Astrocyte (in vitro differentiated cells and primary cell): Measurements from ENCODE around the gene GPI. TPM values are rescaled to one million over a fixed set of nuclear protein-coding genes. Genes with fewer than 3 reads are reported as not detected.

ENCODE experiments used
- DNase-seq: peaks from one replicate; pipeline ENCODE4 v3.0.0-alpha.2; 2010; ENCODE audit warnings: low read depth
- FAIRE-seq: peaks from 2 replicates; lab custom pipeline; 2011; peaks lifted over from hg19 to GRCh38; lab: Jason Lieb, UNC
- H2AFZ ChIP-seq: 2 replicates; pipeline ENCODE4 v1.6.0; 2012; ENCODE audit warnings: low read depth, low read length, inconsistent platforms
- H3K27ac ChIP-seq: 2 replicates; pipeline ENCODE4 v1.5.1; 2011; ENCODE audit warnings: low read depth, low read length, inconsistent platforms
- H3K27me3 ChIP-seq: 2 replicates; pipeline ENCODE4 v1.6.0; 2011; ENCODE audit warnings: low read length, inconsistent platforms; ENCODE audit not compliant: insufficient read depth
- H3K36me3 ChIP-seq: 2 replicates; pipeline ENCODE4 v1.5.1; 2011; ENCODE audit warnings: low read length, inconsistent platforms; ENCODE audit not compliant: insufficient read depth
- H3K4me1 ChIP-seq: 2 replicates; pipeline ENCODE4 v1.5.1; 2011; ENCODE audit warnings: low read length, inconsistent platforms; ENCODE audit not compliant: insufficient read depth
- H3K4me2 ChIP-seq: 2 replicates; pipeline ENCODE4 v1.6.0; 2012; ENCODE audit warnings: low read length, inconsistent platforms
- H3K4me3 ChIP-seq: 2 replicates; pipeline ENCODE4 v1.5.1; 2011; ENCODE audit warnings: low read depth, mild to moderate bottlenecking, low read length, inconsistent platforms; ENCODE audit not compliant: insufficient read depth
- H3K79me2 ChIP-seq: 2 replicates; pipeline ENCODE4 v1.6.0; 2012; ENCODE audit warnings: mild to moderate bottlenecking, low read length, inconsistent platforms; ENCODE audit not compliant: insufficient read depth
- H3K9ac ChIP-seq: 2 replicates; pipeline ENCODE4 v1.6.0; 2012; ENCODE audit warnings: mild to moderate bottlenecking, low read length, inconsistent platforms
- H3K9me3 ChIP-seq: 2 replicates; pipeline ENCODE4 v1.5.1; 2012; ENCODE audit warnings: low read depth, mild to moderate bottlenecking, low read length, inconsistent platforms; ENCODE audit not compliant: insufficient read depth
- H4K20me1 ChIP-seq: 2 replicates; pipeline ENCODE4 v1.6.0; 2012; ENCODE audit warnings: low read length, inconsistent platforms; ENCODE audit not compliant: insufficient read depth
- H3K27ac Mint-ChIP-seq: one replicate; pipeline ENCODE4 v1.8.0; 2021; ENCODE audit warnings: mild to moderate bottlenecking, mixed read lengths; ENCODE audit not compliant: unreplicated experiment
- H3K27me3 Mint-ChIP-seq: one replicate; pipeline ENCODE4 v1.8.0; 2021; ENCODE audit warnings: low read depth, mixed read lengths; ENCODE audit not compliant: unreplicated experiment
- H3K36me3 Mint-ChIP-seq: one replicate; pipeline ENCODE4 v1.8.0; 2021; ENCODE audit warnings: low read depth, mixed read lengths; ENCODE audit not compliant: unreplicated experiment
- H3K4me1 Mint-ChIP-seq: one replicate; pipeline ENCODE4 v1.8.0; 2021; ENCODE audit warnings: low read depth, mixed read lengths; ENCODE audit not compliant: unreplicated experiment
- H3K4me3 Mint-ChIP-seq: one replicate; pipeline ENCODE4 v1.8.0; 2021; ENCODE audit warnings: mild to moderate bottlenecking, moderate library complexity, mixed read lengths; ENCODE audit not compliant: unreplicated experiment
- H3K9me3 Mint-ChIP-seq: one replicate; pipeline ENCODE4 v1.8.0; 2021; ENCODE audit warnings: mild to moderate bottlenecking, mixed read lengths; ENCODE audit not compliant: unreplicated experiment
- EZH2 ChIP-seq: IDR thresholded peaks from 2 replicates; pipeline ENCODE4 v1.6.1; 2012; ENCODE audit warnings: mild to moderate bottlenecking, low read length, inconsistent platforms; ENCODE audit not compliant: insufficient read depth
- total RNA-seq: library from RNA; stranded (reverse); gene quantifications from 2 replicates; pipeline ENCODE4 v1.2.1, GENCODE V29; 2021
- TF ChIP-seq, protein P1 (sequence below): IDR thresholded peaks from 2 replicates; pipeline ENCODE4 v1.5.1; 2011; ENCODE audit warnings: low read depth, mild to moderate bottlenecking, inconsistent platforms, low read length, moderate library complexity; ENCODE audit not compliant: insufficient read depth

GPI gene
- total RNA-seq, 1 donor from 2014 or later = 249 TPM

DNA sequence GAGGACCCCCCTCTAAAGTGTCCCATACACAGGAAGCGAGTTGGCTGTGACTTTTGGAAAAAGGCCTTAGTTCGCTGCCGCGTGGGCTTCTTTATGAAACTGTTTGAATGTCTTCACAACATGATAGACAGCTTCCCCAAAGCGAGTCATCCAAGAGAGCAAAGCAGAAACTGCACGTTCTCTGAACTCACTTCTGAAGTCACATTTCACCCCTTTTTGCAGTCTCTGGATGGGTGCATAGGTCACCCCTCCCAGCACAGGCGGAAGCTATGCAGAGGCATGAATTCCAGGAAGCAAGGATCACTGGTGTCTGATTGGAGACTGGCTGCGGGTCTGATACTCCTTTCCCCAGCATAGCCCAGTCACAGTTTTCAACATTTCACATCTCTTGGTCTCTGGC lies 10.6 kb downstream of the GPI start:
- FAIRE-seq (no peak), DNase-seq (no peak)
- Mint-ChIP-seq H3K4me1 (peaks cover 10% of the 10 kb centered on the region), H3K9me3 (no peaks in the 10 kb centered on the region), H3K4me3 (no peak overlapping the region), H3K27me3 (no peaks in the 10 kb centered on the region), H3K27ac (peak overlapping the region; percentile 69), H3K36me3 (peaks cover 28% of the 10 kb centered on the region)
- H2AFZ ChIP-seq = no peak overlapping the region
- H3K4me3 ChIP-seq = no peak overlapping the region
- H3K79me2 ChIP-seq = peaks cover 7% of the 10 kb centered on the region
- no peaks in the 10 kb centered on the region for H3K4me1 ChIP-seq
- H4K20me1 ChIP-seq = peaks cover 30% of the 10 kb centered on the region
- H3K9me3 ChIP-seq = no peaks in the 10 kb centered on the region
- H3K4me2 ChIP-seq = no peak overlapping the region
- TF ChIP-seq EZH2 = no peak
- TF ChIP-seq, protein P1, sequence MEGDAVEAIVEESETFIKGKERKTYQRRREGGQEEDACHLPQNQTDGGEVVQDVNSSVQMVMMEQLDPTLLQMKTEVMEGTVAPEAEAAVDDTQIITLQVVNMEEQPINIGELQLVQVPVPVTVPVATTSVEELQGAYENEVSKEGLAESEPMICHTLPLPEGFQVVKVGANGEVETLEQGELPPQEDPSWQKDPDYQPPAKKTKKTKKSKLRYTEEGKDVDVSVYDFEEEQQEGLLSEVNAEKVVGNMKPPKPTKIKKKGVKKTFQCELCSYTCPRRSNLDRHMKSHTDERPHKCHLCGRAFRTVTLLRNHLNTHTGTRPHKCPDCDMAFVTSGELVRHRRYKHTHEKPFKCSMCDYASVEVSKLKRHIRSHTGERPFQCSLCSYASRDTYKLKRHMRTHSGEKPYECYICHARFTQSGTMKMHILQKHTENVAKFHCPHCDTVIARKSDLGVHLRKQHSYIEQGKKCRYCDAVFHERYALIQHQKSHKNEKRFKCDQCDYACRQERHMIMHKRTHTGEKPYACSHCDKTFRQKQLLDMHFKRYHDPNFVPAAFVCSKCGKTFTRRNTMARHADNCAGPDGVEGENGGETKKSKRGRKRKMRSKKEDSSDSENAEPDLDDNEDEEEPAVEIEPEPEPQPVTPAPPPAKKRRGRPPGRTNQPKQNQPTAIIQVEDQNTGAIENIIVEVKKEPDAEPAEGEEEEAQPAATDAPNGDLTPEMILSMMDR = no peak
- no peak overlapping the region for H3K27ac ChIP-seq
- H3K36me3 ChIP-seq = peaks cover 23% of the 10 kb centered on the region
- H3K27me3 ChIP-seq = no peaks in the 10 kb centered on the region
- no peak overlapping the region for H3K9ac ChIP-seq

DNA sequence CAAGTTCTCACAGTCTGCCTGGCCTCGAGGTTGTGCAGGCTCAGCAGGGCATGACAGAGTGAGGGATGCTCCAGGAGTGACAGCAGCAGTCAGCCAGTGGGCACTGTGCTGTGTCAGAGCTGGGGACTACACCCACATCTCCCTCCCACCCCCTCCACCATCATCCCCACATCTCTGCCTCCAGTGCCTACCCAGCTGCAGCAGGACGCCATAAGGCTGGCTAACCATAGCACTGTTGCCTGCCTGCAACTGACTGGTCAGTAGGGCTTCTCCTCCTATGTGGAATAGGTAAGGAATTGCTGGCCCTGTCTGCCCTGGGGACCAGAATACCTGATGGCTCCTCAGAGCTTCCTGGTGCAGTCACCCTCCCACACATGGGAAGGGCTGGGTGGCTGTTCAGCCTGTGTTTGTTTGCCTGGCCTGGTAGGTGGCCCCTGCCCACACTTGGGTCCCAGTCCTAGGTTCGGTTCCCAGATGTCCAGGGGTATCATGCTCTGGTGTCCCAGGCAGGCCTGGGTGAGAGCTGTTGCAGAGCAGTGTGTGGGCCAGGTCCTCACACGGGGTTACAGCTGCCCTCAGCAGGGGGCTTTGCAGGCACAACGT lies 15.7 kb downstream of the GPI start:
- Histone ChIP-seq H3K9me3 (no peaks in the 10 kb centered on the region), H3K36me3 (peaks cover 44% of the 10 kb centered on the region), H2AFZ (no peak overlapping the region), H3K4me2 (no peak overlapping the region), H3K4me3 (no peak overlapping the region), H3K79me2 (no peaks in the 10 kb centered on the region), H3K27ac (no peak overlapping the region), H4K20me1 (peaks cover 16% of the 10 kb centered on the region), H3K4me1 (no peaks in the 10 kb centered on the region), H3K27me3 (no peaks in the 10 kb centered on the region), H3K9ac (no peak overlapping the region)
- FAIRE-seq = no peak
- DNase-seq = no peak
- Mint-ChIP-seq H3K9me3 (no peaks in the 10 kb centered on the region), H3K36me3 (peaks cover 46% of the 10 kb centered on the region), H3K27ac (no peak overlapping the region), H3K27me3 (no peaks in the 10 kb centered on the region), H3K4me3 (no peak overlapping the region), H3K4me1 (peaks cover 3% of the 10 kb centered on the region)
- TF ChIP-seq EZH2 = no peak
- TF ChIP-seq, protein P1 = no peak
